ENCODE measurements around the gene AARS2.

GRCh38 chr6:44359973-44360372 lies 46.8 kb upstream of the AARS2 start:
- TF ChIP-seq CTCF (conservative IDR thresholded peaks at IDR 0.05) (no peak), ZFX (IDR thresholded peaks at IDR 0.05) (no peak)
